SK-N-MC (cell line): ENCODE data around the gene TBC1D22A.

Source experiments
- EZH2 ChIP-seq: fragments of 200-600 bp; sonication (generic); IDR thresholded peaks from one replicate; pipeline ENCODE4 v1.6.1; 2017; ENCODE audit warnings: antibody characterized with exemption
- POLR2AphosphoS5 ChIP-seq: IDR thresholded peaks from 2 replicates; pipeline ENCODE4 v1.6.1; 2012; ENCODE audit warnings: mild to moderate bottlenecking, low read depth, low read length, borderline replicate concordance

DNA sequence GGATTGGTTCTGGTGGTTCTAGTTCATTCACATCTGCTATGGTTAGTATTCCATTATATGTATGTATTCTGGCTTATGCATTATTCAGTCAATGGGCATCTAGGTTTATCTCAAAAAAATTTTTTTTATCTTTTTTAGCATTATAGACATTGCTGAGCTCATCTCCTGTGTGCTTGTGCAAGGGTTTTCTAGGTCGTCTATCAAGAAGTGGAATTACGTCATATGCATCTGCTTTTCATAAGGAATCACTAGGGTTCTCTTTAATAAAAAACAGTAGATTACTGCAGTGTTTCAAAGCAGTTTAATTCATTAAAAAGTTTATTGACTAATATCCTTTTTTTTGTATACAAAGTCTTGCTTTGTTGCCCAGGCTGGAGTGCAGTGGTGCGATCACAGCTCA is 21.3 kb downstream of the TBC1D22A start:
- TF ChIP-seq EZH2, result no peak
- TF ChIP-seq POLR2AphosphoS5, result no peak
